HepG2 (cell line): ENCODE data around the gene MAML1. TPM values are rescaled to one million over a fixed set of nuclear protein-coding genes. Genes with fewer than 3 reads are reported as not detected.

Experiments used
- HNF4A ChIP-seq: sonication (generic); formaldehyde crosslinking; IDR thresholded peaks from 2 replicates; pipeline ENCODE4 v1.4.0; 2020; ENCODE audit warnings: missing genetic modification reagents
- HNF4G ChIP-seq, 2 experiments: sonication (generic) in 1 of 2; formaldehyde crosslinking in 1 of 2; IDR thresholded peaks; 2 replicates each; pipeline versions ENCODE4 v1.4.0 to v1.6.1; 2011 to 2020; ENCODE audit warnings: borderline replicate concordance in 2 of 2, low read depth in 2 of 2, mild to moderate bottlenecking in 2 of 2, low read length in 1 of 2, missing genetic modification reagents in 1 of 2, moderate library complexity in 1 of 2
- MATR3 ChIP-seq: sonication (generic); formaldehyde crosslinking; IDR thresholded peaks from 2 replicates; pipeline ENCODE4 v1.4.0; 2020; ENCODE audit warnings: missing genetic modification reagents
- NFKB2 ChIP-seq: sonication (generic); formaldehyde crosslinking; IDR thresholded peaks from 2 replicates; pipeline ENCODE4 v1.4.0; 2020; ENCODE audit warnings: missing genetic modification reagents, borderline replicate concordance
- NR2F1 ChIP-seq, 2 experiments: fragments of 450-650 bp in 1 of 2; formaldehyde crosslinking in 1 of 2; IDR thresholded peaks; 2 replicates each; pipeline versions ENCODE4 v1.5.0 to v1.6.1; 2016 to 2020; ENCODE audit warnings: mild to moderate bottlenecking in 1 of 2, missing compliant biosample characterization in 1 of 2, missing genetic modification reagents in 1 of 2, moderate library complexity in 1 of 2
- RFXANK ChIP-seq: IDR thresholded peaks from 2 replicates; pipeline ENCODE4 v1.6.1; 2016
- SNRNP70 ChIP-seq: fragments of 200-400 bp; formaldehyde crosslinking; IDR thresholded peaks from 2 replicates; pipeline ENCODE4 v1.6.1; 2017; ENCODE audit warnings: mild to moderate bottlenecking, low read depth, low read length, moderate library complexity
- TBX2 ChIP-seq: sonication (generic); formaldehyde crosslinking; IDR thresholded peaks from 2 replicates; pipeline ENCODE4 v1.5.0; 2020; ENCODE audit warnings: missing genetic modification reagents, mild to moderate bottlenecking, borderline replicate concordance
- ZNF230 ChIP-seq: sonication (generic); formaldehyde crosslinking; IDR thresholded peaks from 2 replicates; pipeline ENCODE4 v1.4.0; 2020; ENCODE audit warnings: mild to moderate bottlenecking, missing genetic modification reagents
- ZNF292 ChIP-seq: sonication (generic); formaldehyde crosslinking; IDR thresholded peaks from 2 replicates; pipeline ENCODE4 v1.8.1; 2022; ENCODE audit warnings: mild to moderate bottlenecking, low read depth, missing genetic modification reagents, borderline replicate concordance
- ZNF343 ChIP-seq: sonication (generic); formaldehyde crosslinking; IDR thresholded peaks from 2 replicates; pipeline ENCODE4 v1.4.0; 2020; ENCODE audit warnings: mild to moderate bottlenecking, missing genetic modification reagents
- ZNF543 ChIP-seq: sonication (generic); formaldehyde crosslinking; IDR thresholded peaks from 2 replicates; pipeline ENCODE4 v1.4.0; 2020; ENCODE audit warnings: mild to moderate bottlenecking, missing genetic modification reagents
- ZNF792 ChIP-seq: IDR thresholded peaks from 2 replicates; pipeline ENCODE4 v1.6.1; 2016
- polyA plus RNA-seq, 8 experiments: library from polyadenylated mRNA; depleted of rRNA in 3 of 8; stranded (reverse) in 7 of 8; unstranded in 1 of 8; fragments of >200 nt; fragmentation: Illumina TruSeq in 4 of 8; extraction: Trizol in 4 of 8; gene quantifications; 2 replicates each; pipeline versions ENCODE4 v1.2.1 to v1.2.3, GENCODE V29; 2011 to 2016; ENCODE audit warnings: low read depth in 4 of 8, missing spikeins in 1 of 8, mixed read lengths in 1 of 8; ENCODE audit not compliant: insufficient read depth in 1 of 8
- total RNA-seq, 5 experiments: library from RNA; depleted of rRNA; stranded (reverse); fragments of >200 nt; fragmentation: Illumina TruSeq; extraction: Trizol; gene quantifications; 2 replicates each; pipeline ENCODE4 v1.2.3, GENCODE V29; 2016; ENCODE audit warnings: low read depth in 1 of 5
- TF ChIP-seq, protein P1 (sequence below): sonication (generic); formaldehyde crosslinking; IDR thresholded peaks from 2 replicates; pipeline ENCODE4 v1.5.0; 2020; ENCODE audit warnings: missing genetic modification reagents, mild to moderate bottlenecking, borderline replicate concordance
- TF ChIP-seq, protein P2 (sequence below): sonication (generic); formaldehyde crosslinking; IDR thresholded peaks from 2 replicates; pipeline ENCODE4 v1.9.0; 2021; ENCODE audit warnings: missing genetic modification reagents, mild to moderate bottlenecking, borderline replicate concordance
- TF ChIP-seq, protein P3 (sequence below): IDR thresholded peaks from 2 replicates; pipeline ENCODE4 v1.4.0; 2020; ENCODE audit warnings: mild to moderate bottlenecking, missing genetic modification reagents
- TF ChIP-seq, protein P4 (sequence below): sonication (generic); formaldehyde crosslinking; IDR thresholded peaks from 2 replicates; pipeline ENCODE4; 2020; ENCODE audit warnings: missing genetic modification reagents, mild to moderate bottlenecking, borderline replicate concordance
- TF ChIP-seq, protein P5 (sequence below): sonication (generic); formaldehyde crosslinking; IDR thresholded peaks from 2 replicates; pipeline ENCODE4 v1.8.0; 2022; ENCODE audit warnings: mild to moderate bottlenecking, missing genetic modification reagents, borderline replicate concordance

MAML1 gene
- total and polyA plus RNA-seq, 2 of the 13 experiments (the other 11 are each of a cell fraction or from before 2014, with no cell fraction given): 10.0 to 10.8 TPM

DNA sequence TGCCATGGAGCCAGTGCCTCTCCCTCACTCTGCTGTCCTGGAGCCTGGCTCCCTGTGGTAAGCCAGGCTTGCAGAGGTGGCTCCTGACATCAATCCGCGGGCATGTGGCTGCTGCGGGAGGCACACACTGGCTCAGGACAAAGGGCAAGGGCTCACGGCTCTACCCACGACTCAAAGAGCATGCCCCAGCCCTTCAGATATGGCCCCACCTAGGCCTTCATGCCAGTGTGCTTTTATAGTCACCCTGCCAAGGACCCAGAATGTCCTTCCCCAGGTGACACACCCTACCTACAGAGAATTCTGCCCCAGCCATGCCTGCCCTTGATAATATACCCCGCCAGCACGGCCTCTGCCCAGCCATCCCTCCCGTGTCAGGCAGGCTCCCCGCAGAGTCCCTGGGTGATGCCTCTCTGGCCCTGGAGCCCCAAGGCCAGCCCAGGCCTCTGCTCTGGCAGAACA lies 72.5 kb downstream of the MAML1 start (continued):
- TF ChIP-seq, protein P1, sequence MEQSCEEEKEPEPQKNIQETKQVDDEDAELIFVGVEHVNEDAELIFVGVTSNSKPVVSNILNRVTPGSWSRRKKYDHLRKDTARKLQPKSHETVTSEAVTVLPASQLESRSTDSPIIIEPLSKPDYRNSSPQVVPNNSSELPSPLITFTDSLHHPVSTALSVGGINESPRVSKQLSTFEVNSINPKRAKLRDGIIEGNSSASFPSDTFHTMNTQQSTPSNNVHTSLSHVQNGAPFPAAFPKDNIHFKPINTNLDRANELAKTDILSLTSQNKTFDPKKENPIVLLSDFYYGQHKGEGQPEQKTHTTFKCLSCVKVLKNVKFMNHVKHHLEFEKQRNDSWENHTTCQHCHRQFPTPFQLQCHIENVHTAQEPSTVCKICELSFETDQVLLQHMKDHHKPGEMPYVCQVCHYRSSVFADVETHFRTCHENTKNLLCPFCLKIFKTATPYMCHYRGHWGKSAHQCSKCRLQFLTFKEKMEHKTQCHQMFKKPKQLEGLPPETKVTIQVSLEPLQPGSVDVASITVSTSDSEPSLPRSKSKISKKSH (CRISPR knock-in tag): peak; percentile 11; the same call in 1 of the 2 replicates
- TF ChIP-seq NR2F1 (CRISPR knock-in tag; IDR thresholded peaks at IDR 0.05) (no peak), NFKB2 (peak; percentile 29; the same call in 1 of the 2 replicates), RFXANK (CRISPR knock-in tag) (no peak), SNRNP70 (no peak), ZNF792 (CRISPR knock-in tag) (no peak), TBX2 (no peak), ZNF543 (no peak), HNF4G (IDR thresholded peaks at IDR 0.05; ENCODE audit: borderline replicate concordance, low read depth, low read length) (no peak), HNF4G (CRISPR knock-in tag; IDR thresholded peaks at IDR 0.05; ENCODE audit: borderline replicate concordance, low read depth) (0 out of 2 replicates have a peak, but pooled peaks have one; percentile 46), ZNF292 (CRISPR knock-in tag) (0 out of 2 replicates have a peak, but pooled peaks have one; percentile 17), HNF4A (CRISPR knock-in tag) (peak; percentile 28; the same call in 1 of the 2 replicates), ZNF230 (CRISPR knock-in tag) (no peak), MATR3 (no peak), ZNF343 (CRISPR knock-in tag) (no peak)
- TF ChIP-seq, protein P2, sequence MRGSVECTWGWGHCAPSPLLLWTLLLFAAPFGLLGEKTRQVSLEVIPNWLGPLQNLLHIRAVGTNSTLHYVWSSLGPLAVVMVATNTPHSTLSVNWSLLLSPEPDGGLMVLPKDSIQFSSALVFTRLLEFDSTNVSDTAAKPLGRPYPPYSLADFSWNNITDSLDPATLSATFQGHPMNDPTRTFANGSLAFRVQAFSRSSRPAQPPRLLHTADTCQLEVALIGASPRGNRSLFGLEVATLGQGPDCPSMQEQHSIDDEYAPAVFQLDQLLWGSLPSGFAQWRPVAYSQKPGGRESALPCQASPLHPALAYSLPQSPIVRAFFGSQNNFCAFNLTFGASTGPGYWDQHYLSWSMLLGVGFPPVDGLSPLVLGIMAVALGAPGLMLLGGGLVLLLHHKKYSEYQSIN (CRISPR knock-in tag): no peak
- TF ChIP-seq, protein P3, sequence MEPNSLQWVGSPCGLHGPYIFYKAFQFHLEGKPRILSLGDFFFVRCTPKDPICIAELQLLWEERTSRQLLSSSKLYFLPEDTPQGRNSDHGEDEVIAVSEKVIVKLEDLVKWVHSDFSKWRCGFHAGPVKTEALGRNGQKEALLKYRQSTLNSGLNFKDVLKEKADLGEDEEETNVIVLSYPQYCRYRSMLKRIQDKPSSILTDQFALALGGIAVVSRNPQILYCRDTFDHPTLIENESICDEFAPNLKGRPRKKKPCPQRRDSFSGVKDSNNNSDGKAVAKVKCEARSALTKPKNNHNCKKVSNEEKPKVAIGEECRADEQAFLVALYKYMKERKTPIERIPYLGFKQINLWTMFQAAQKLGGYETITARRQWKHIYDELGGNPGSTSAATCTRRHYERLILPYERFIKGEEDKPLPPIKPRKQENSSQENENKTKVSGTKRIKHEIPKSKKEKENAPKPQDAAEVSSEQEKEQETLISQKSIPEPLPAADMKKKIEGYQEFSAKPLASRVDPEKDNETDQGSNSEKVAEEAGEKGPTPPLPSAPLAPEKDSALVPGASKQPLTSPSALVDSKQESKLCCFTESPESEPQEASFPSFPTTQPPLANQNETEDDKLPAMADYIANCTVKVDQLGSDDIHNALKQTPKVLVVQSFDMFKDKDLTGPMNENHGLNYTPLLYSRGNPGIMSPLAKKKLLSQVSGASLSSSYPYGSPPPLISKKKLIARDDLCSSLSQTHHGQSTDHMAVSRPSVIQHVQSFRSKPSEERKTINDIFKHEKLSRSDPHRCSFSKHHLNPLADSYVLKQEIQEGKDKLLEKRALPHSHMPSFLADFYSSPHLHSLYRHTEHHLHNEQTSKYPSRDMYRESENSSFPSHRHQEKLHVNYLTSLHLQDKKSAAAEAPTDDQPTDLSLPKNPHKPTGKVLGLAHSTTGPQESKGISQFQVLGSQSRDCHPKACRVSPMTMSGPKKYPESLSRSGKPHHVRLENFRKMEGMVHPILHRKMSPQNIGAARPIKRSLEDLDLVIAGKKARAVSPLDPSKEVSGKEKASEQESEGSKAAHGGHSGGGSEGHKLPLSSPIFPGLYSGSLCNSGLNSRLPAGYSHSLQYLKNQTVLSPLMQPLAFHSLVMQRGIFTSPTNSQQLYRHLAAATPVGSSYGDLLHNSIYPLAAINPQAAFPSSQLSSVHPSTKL (CRISPR knock-in tag): no peak
- TF ChIP-seq, protein P4, sequence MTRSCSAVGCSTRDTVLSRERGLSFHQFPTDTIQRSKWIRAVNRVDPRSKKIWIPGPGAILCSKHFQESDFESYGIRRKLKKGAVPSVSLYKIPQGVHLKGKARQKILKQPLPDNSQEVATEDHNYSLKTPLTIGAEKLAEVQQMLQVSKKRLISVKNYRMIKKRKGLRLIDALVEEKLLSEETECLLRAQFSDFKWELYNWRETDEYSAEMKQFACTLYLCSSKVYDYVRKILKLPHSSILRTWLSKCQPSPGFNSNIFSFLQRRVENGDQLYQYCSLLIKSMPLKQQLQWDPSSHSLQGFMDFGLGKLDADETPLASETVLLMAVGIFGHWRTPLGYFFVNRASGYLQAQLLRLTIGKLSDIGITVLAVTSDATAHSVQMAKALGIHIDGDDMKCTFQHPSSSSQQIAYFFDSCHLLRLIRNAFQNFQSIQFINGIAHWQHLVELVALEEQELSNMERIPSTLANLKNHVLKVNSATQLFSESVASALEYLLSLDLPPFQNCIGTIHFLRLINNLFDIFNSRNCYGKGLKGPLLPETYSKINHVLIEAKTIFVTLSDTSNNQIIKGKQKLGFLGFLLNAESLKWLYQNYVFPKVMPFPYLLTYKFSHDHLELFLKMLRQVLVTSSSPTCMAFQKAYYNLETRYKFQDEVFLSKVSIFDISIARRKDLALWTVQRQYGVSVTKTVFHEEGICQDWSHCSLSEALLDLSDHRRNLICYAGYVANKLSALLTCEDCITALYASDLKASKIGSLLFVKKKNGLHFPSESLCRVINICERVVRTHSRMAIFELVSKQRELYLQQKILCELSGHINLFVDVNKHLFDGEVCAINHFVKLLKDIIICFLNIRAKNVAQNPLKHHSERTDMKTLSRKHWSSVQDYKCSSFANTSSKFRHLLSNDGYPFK (CRISPR knock-in tag): no peak
- TF ChIP-seq, protein P5, sequence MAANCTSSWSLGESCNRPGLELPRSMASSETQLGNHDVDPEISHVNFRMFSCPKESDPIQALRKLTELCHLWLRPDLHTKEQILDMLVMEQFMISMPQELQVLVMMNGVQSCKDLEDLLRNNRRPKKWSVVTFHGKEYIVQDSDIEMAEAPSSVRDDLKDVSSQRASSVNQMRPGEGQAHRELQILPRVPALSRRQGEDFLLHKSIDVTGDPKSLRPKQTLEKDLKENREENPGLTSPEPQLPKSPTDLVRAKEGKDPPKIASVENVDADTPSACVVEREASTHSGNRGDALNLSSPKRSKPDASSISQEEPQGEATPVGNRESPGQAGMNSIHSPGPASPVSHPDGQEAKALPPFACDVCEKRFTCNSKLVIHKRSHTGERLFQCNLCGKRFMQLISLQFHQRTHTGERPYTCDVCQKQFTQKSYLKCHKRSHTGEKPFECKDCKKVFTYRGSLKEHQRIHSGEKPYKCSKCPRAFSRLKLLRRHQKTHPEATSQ: no peak
